Fibroblast of skin of abdomen (primary cell): ENCODE measurements around the gene WIF1.

ENCODE experiments used
- DNase-seq: peaks from one replicate; pipeline ENCODE4 v3.0.0-alpha.2; 2013

Gene WIF1

DNA sequence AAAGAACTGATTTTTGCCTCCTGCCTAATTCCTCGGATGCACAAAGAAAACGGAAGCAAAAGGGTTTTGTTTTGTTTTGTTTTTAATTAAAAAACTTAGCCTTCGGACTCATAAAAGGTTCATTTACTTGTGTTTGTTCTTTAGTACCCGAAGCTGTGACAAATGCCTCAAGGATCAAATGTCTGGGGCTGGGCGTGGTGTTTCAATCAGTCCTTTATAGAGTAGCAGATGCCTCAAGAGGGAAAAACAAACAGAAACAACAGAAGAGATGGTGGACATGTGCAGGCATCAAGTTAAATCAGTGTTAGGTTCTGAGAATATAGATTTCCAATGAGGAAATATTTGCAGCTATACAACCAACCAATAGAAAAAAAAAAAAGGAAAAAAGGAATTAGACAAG, 1.6 kb upstream of the WIF1 start:
- no peak for DNase-seq

DNA sequence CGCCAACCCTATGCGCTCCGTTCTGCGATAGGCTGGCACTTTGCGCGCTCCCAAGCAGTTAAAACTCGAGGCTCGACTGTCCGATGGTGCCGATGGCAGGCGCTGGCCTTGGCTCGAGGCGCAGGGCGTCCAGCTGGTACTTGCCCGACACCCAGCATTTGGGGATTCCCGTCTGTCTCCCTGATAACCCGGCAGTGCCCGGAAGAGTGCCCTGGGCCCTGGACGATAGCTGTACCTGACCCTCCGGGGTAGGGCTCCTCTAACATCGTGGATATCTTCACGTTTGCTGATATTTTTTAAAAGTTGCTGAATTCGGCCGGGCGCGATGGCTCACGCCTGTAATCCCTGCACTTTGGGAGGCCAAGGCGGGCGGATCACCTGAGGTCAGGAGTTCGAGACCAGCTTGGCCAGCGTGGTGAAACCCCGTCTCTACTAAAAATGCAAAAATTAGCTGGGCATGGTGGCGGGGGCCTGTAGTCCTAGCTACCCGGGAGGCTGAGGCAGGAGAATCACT, 908 bp upstream of the WIF1 start:
- no peak for DNase-seq

DNA sequence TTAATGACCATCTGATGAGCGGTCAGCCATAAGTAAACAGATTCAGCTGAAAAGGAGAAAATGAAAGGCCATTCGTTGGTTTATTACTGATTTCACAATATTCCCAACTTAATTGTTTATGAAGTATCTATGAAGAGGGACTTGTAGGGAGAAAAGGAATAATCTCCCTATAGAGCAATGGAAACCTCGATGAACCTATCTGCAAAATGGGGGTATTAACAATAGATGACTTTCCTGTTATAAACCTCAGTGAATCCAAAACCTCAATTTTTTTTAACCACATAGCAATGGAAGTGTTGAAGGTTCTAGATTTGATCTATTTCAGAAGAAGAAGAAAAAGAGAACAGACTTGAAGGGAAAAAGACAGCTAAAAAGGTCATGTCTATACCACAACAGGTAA, 2.0 kb downstream of the WIF1 start:
- DNase-seq = no peak

DNA sequence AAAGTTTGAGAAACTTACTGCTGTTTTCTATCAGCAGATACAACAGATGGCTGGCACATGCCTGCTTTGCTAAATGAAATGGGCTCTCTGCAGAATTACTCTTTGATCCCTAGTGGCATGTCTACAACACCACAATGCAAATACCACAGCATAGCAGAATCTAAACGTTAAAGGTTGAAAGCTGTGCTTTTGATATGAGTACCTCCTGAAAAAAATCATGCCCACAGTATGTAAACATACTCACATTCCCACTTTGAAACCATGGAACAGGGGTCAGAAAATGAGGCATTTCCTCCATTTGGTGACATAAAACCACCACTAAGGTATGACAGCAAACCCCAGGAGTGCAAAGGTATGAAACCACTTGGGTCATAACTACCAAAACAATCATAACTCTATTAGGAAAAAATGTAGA, 7.5 kb downstream of the WIF1 start:
- DNase-seq = no peak

DNA sequence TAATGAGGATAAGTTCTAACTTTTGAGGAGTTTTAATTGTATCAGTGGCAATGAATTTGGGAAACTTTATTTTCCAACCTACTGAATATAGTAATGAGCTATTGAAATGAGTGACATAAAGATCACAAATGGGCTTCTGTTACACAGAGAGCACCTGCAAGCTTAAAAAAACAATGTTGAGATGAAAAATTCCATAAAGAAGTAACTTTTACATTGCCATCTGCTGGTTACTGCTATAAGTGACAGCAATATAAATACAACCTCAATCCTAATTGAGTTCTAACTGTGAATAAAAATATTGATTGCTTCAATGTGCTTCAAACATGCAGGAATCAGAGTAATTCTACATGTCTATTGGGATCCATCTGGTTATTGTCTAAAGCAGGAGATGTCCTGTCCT, 14.2 kb downstream of the WIF1 start:
- no peak for DNase-seq

DNA sequence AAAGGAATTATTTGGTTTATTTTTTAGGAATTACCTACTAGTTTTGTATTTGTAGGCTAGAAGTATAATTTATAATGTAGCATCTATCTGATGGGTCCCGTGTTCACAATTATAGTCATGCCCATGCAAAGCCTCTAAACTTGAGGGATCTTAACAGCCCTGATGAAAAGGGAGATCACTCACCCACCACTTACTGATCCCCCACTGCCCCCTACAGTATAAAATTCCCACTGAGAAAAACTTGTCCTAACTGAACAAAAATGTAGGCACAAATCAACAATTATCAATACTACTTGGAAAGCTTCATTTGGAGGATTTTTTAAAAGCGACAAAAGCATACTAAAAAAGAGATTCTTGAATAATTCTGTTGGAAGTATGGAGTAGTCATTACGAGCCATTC, 21.0 kb downstream of the WIF1 start:
- no peak for DNase-seq

DNA sequence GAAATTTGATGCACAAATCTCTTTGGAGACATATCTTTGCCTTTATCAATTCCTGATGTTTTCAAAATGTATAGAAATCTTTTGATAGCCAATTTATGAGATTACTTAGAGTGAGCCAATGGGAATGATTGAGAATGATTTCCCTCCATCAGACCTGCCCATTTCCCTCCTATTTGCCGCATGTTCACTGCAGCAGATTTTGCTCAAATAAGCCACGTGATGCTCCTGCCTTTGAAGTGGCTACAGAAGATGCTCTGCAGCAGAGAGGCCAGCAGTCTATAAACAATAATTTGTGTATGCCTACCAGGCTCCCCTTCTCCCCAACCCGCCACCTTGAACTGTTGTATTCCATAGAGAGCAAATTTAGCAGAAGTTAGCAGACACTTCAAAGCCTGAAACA, 21.9 kb downstream of the WIF1 start:
- DNase-seq = no peak

DNA sequence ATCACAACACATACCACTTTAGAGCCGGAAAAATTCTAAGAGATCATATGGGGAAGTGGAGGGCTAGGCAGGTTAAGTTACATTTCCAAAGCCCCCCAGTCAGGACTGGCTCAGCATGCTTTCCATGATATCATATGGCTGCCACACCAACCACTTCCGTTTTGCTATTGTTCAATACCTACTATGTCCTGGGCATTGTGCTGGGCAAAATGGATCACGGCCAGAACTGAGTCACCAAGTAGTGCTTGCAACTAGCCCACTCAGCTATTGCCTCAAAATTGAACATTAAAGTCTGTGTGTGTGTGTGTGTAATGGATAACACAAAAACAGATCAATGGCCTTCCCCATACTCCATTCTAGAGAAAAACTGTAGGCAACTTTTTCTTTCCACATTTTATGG, 22.7 kb downstream of the WIF1 start:
- no peak for DNase-seq

DNA sequence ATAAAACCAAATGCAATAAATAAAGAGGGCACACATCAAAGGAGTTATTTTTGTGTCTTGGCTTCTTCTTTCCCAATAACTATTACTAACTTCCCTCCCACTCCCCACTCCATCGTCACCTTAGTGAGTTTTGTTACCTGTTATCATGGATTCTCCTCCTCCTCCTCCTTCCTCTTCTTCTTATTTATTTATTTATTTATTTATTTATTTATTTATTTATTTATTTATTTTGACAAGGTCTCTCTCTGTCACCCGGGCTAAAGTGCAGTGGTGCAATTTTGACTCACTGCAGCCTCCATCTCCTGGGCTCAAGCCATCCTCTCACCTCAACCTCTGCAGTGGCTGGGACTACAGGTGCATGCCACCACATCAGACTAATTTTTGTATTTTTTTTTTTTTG, 26.4 kb downstream of the WIF1 start:
- DNase-seq = no peak

DNA sequence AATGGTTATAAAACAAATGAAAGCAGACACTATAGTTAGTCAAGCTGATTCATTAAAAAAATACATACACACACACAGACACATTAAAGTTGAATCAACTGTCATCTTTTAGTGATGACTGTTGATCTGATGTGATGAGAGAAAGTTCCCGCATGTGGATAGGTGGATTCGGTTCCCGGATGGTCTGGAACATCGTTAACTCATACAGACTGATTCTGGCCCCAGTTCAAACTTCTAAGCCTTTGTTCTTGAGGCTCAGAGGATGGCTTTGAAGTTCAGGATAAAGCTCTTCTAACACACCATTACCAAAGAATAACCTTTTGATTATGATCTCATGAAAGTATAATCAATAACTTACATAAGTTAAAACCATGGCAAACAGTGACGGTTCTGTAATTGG, 27.5 kb downstream of the WIF1 start:
- peak; percentile 33 for DNase-seq

DNA sequence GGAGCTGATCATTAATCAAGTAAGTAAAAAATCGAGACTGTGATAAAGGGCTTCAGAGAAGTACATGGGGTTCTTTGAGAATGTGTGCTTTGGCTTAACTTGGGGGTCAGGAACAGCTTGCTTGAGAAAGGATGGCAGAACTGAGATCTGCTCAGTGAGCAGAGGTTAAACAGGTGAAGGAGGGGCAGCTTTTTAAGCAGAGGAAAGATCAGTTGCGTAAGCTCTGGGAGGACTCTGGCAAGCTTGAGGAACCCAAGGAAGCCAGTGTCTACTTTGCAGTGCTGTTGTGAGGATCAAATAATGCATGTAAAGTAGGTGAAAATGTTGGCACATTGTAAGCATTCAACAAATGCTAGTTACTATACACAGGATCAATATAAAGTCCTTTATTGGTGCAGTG, 30.6 kb downstream of the WIF1 start:
- no peak for DNase-seq

DNA sequence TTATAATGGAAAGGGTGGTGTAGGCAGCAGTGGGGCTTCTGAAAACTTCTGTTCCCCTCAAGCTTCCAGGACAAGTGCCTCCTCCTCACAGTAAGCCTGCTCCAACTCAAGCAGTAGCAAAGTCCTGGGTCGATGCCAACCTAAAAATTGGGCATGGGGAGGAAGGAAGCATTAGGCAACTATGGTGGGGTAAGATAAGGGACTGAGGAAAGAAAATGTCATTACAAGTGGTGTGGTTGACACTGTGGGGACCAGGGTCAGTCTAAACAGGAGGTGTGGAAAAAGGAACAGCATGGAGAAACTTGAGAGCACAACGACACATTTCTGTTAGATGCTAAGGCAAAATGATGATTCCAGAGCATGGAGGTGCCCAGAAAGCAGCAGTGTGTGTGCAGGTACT, 34.9 kb downstream of the WIF1 start:
- no peak for DNase-seq

DNA sequence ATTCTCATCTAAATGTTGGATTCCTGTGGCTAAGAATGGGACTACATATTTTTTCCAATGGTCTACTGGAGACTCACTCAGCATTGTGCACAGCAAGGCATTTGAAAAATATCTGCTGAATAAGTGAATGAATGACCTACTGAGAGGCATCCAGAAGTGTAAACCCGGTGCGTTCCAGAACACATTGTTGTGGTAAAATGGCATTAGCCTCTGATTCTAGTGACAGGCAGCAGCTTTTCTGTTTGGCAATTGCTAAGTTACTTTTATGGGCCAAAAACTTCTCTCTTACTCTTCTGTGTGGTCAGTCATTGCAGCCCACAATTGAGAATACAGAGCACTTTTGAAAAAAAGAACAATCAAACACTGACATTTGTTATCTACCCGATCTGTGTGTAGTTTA, 36.5 kb downstream of the WIF1 start:
- no peak for DNase-seq

DNA sequence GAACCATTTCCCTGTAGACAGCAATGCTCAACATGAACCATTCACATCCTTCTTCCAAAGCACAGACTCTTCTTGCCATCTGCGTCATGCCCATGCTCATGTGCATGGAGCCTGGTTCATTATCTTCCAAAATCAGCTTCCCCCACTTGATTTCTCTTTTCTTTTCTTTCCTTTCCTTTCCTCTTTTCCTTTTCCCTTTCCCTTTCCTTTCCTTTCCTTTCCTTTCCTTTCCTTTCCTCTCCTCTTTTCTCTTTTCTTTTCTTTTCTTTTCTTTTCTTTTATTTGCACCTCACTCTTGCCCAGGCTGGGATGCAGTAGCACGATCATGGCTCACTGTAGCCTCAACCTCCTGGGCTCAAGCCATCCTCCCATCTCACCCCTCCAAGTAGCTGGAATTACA, 37.5 kb downstream of the WIF1 start:
- DNase-seq = no peak

DNA sequence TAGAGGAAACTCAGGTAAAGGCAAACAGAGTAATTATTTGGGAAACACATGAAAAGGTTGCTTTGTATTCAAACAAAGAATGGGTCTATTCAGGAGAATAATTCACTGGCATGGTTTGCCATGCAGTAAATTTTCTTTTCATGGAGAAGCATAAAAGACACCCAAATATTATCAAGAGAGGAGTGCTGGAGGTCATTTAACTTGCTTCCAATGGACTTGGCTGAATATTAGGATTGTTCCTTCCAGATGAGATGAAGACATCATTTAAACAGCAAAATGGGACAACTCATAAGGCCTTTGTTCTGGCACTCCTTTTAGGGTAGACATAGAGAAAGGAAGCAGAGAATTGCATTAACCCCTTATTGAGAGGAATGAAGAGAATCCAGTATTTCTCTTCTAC, 38.7 kb downstream of the WIF1 start:
- no peak for DNase-seq

DNA sequence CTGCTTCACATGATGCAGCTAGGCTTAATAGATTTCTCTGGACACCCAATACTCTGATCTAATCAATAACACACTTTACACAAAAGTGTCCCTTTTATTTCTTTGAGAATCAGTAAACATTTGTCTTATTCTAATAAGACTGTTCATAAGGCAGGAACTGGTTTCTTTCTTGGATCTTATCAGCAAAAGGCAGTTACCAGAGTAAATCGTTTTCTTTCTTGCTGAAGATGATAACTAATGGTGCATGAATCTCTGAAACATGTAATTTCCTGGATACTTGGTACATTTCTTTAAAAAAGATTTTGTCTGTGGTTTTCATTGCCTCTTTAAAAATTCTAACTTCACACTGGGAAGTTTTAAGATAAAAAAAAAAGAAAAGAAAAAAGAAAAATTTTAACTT, 39.6 kb downstream of the WIF1 start:
- no peak for DNase-seq

DNA sequence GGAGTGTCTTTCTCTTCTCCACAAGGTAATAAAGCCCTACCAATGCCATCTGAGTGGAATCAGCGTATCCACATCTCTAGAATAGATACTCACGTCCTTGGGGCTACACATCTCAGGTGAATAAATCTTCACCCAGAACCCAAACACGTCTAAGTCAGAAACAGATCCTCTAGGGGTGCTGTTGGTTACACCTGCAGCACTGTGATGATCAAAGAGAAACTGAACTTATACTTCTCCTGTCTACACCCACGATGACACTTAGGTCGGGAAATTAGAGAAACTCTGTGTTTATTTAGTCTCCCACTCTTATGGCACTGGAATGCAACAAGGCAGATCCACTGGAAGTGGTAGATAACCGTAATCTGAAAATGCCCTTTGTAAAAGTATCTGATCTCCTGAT, 46.2 kb downstream of the WIF1 start:
- no peak for DNase-seq

DNA sequence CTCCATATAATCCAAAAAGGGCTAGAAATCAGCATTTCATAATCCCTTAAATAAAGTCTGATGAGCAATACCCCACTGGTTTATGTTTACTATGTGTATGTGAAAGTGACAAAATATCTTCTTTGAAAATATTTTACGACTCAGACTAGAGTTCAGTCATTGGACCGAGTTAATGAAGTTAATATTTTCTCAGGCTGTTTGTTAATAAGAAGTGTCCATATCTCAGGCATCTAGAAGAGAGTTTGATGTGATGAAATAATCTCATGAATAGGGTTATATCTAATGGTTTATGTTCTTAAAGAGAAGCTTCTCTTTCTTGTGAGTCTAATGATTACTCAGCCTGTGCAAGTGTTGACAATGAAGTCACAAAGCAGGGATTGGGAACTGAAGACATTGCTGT, 51.8 kb downstream of the WIF1 start:
- no peak for DNase-seq

DNA sequence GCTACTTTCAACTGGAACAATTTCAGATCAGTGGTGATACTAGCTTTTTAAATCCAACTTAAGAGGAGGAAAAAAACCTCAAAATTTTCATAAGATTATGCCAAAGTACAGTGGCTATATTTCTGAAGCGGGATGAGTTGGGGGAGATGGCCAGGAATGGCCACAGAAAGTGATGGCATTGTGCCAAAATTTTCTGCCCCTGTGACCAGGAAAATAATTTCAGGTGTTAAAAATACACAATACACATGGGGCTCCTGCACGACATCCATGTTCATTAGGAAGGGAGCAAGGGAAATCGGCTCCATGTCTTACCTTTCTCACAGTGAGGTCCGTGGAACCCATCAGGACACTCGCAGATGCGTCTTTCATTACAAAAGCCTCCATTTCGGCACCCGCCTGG, 53.7 kb downstream of the WIF1 start:
- DNase-seq = no peak

DNA sequence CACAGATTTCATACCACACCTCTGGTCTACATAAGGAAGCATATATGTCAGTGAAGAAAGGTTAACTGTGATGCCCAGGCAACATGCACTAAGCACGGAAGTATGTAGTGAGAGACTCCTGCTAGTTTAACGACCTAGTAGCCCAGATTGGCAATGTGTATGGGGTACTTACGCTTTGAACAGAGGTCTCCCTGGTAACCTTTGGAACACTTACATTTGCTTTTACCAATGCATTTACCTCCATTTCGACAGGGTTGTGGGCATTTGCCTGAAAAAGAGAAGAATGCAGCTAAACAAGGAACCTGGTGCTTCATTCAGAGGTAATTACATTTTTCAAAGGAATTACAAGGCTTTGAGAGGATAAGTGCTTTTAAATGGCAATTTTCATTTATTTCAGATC, 65.2 kb downstream of the WIF1 start:
- no peak for DNase-seq

DNA sequence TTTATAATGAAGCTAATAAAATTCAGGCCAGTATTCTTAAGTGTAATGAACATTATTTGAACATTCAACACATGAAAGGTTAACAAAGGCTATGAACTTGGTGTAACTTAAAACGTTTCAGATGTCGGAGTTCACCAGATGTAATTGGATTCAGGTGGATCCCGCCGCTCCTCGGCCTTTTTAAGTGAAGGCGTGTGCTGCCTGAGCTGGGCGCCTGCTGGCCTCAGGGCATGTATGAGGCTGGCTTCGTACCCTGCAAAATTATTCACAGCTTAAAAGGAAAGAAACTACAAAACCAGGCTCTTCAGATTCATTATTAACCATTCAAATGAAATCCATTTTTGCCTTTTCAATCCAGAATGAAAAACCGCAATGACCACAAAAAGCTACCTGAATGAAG, 69.9 kb downstream of the WIF1 start:
- no peak for DNase-seq

DNA sequence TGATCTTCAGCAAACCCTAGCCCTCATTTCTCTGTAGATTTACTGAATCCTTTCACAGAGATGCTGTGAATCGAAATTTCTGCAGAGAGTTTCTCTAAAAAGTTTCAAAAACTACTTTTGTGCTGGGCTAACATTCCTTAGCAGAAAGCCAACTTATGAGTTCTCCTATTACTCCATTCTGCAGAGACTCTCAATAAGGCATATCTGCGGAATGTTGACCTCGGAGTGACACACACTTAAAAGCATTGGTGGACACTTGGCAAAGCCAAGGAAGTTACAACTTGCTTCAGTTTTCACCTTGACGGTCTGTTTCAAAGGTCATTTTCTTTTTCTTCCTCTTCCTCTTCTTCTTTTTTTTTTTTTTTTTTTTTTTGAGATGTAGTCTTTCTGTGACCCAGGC, 75.8 kb downstream of the WIF1 start:
- no peak for DNase-seq

DNA sequence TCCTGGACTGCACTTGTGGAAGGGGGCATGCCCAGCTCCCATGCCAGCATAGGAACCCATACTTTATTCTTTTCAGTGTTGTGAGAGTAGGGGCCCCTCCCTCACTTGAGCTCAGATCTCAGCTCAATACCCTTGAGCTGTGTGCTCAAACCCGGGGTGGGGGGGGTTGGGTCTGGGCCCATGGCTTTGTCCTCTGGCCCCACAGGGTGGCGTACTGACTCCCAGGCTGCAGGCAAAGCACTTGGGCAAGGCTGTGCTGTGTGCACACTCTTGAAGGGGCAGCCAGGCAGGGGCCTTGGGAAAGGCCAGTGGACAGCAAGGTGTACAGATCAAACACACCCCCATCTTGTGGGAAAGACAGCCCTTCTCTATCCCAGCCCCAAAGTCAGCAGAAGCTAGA, 81.8 kb downstream of the WIF1 start:
- DNase-seq = no peak

DNA sequence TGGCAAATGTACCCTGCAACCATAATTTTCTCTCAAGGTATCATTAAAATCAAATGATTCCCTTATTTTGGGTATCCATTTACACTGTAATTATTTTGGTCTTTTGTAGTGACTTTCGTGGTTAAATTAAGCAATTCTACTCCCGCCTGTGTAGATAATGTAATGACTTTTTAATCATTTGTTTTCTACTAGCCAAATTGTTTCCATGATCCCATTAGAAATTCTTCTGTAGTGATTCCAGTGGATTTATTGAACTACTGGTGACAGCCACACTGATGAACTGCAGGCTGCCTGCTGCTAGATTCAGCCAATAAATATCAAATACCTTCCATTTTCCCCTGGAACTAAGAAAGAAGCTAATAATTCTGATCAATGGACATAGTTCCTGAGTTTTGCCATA, 96.0 kb downstream of the WIF1 start:
- no peak for DNase-seq

DNA sequence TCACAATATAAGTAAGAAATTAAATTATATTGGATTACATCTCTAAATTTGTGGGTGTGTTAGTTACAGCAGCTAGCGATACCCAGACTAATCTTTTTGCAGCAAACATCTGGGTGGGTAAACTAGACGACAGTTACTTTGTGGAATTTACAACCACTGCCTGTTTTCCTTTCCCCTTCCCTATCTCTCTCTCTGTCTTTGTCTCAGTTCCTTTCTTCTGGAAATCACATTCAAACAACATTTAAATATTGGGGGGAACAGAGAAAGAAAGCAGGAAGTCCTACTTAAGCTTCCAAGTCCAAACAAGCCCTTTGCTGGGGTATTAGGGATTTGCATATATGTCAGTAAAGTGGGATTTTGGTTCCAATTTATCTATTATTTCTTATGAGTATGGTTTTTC, 97.6 kb downstream of the WIF1 start:
- DNase-seq = no peak

DNA sequence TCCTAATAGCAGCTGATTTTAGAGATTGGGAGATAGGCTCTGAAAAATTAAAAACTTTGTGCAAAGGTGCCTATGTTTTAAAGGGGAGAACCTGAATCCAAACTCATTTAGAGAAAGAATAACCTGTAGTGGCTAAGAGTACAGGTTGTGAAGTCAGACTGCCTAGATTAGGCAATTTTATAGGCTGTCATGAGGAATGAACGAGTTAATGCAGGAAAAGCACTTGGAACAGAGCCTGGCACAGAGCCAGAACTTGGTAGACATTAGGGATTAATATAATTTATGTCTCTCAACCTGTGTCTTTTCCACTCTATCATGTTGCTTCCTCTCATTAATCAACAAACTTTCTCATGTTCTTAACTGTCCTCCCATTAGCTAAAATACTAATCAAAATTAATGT, 98.1 kb downstream of the WIF1 start:
- DNase-seq = no peak
